Measurements from ENCODE around the gene HACD3. TPM values are rescaled to one million over a fixed set of nuclear protein-coding genes. Genes with fewer than 3 reads are reported as not detected.
"Not testable (repeated sequence)": the region's sequence is repeated elsewhere in the genome, so short reads cannot be mapped to it uniquely, and the experiment has no call there.

Gene HACD3
- polyA plus RNA-seq, 6 donors from 2014 or later, result 15.0 to 25.8 (median 23.7) TPM

DNA sequence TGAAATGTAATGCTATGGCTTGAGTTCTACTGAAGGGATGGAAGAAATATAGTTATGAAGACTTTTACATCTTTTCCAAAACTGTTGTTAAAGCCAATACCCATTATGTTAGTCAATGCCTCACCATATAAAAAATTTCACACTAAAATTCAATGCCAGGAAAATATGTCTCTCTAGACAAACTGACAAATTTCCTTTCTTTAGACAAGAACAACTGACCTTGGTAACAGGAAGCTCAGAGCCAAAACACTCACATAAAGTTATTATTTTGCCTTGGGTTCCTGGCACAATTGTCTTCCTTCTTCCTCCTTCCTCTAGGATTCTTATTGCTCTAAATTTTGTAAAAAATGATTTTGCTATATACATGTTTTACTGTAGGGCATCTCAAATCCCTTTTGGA is 54.0 kb downstream of the HACD3 start:
- H3K9me3 Mint-ChIP-seq, result no peaks in the 10 kb centered on the region
- peak overlapping the region in 1 of 8 donors; percentile 8 for H3K4me3 Mint-ChIP-seq
- H3K27ac Mint-ChIP-seq, result peak overlapping the region; percentile 61 to 89 (median 76)
- DNase-seq (no peak), ATAC-seq (ENCODE audit: low read depth in 2 of 2) (no peak)
- H3K4me1 Mint-ChIP-seq, result peaks cover 10 to 17% (median 11%) of the 10 kb centered on the region in 3 donors
- no peaks in the 10 kb centered on the region for H3K27me3 Mint-ChIP-seq
- H3K36me3 Mint-ChIP-seq, result peaks cover 11 to 27% of the 10 kb centered on the region in 2 donors

GRCh38 chr15:65587094-65587493 is 56.8 kb downstream of the HACD3 start:
- Mint-ChIP-seq H3K4me3 (peak overlapping the region in 1 of 8 donors; percentile 13), H3K36me3 (peaks cover 37 to 45% of the 10 kb centered on the region in 2 donors), H3K9me3 (no peaks in the 10 kb centered on the region), H3K4me1 (peaks cover 18 to 20% (median 19%) of the 10 kb centered on the region in 3 donors), H3K27me3 (no peaks in the 10 kb centered on the region), H3K27ac (peak overlapping the region in 2 of 6 donors; percentile 42 to 81)
- no peak for ATAC-seq (ENCODE audit: low read depth in 2 of 2)
- no peak for DNase-seq

- no peaks in the 10 kb centered on the region for H3K27me3 Mint-ChIP-seq
- peaks cover 16 to 20% of the 10 kb centered on the region in 2 donors for H3K36me3 Mint-ChIP-seq
- H3K4me3 Mint-ChIP-seq, result no peak overlapping the region
- no peaks in the 10 kb centered on the region for H3K9me3 Mint-ChIP-seq
- ATAC-seq (ENCODE audit: low read depth in 2 of 2), result no peak
- DNase-seq, result peak; percentile 18
- H3K4me1 Mint-ChIP-seq, result peaks cover 0 to under 1% (median 0%) of the 10 kb centered on the region in 3 donors
- H3K27ac Mint-ChIP-seq, result no peak overlapping the region
Observed at GRCh38 chr15:65595960-65596359, 65.7 kb downstream of the HACD3 start.

DNA sequence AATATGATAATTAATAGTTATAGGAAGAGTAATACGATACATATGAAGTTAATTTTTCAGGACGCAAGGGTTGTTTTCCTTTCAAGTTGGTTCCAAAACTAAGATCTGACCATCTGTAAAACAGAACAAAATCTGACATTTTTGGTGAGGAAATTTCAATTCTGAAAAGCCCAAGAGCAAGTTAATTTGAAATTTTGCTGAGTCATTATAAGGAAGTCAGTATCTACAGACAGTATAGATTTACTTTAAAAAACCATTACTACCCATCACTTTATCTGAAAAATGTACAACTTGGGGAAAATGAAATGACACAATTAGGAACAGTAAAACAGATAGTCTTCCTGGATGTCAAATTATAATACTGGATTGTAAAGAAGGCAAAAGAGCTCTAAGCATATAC is 68.2 kb downstream of the HACD3 start:
- no peaks in the 10 kb centered on the region for H3K4me1 Mint-ChIP-seq
- H3K27ac Mint-ChIP-seq, result no peak overlapping the region
- peaks cover 0 to 13% of the 10 kb centered on the region in 2 donors for H3K36me3 Mint-ChIP-seq
- ATAC-seq (ENCODE audit: low read depth in 2 of 2), result no peak
- no peaks in the 10 kb centered on the region for H3K27me3 Mint-ChIP-seq
- H3K4me3 Mint-ChIP-seq, result no peak overlapping the region
- DNase-seq, result no peak
- H3K9me3 Mint-ChIP-seq, result no peaks in the 10 kb centered on the region

DNA sequence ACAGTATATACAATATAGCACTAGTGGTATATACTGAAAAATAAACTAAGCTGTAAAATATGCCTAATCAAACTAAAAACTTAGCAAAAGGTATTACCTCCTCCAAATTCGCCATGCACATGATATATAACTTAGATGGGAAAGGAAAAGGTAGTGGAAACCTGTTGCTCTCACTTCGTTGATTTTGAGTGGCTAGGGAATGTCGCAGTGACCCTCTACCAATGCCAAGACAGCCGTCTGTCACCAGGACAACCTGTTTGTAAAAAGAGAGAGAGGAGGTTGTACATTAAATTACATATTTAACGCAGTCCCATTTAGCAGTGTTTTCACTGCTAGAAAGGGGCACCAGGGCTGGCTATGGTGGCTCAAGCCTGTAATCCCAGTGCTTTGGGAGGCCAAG is 69.4 kb downstream of the HACD3 start:
- ATAC-seq (ENCODE audit: low read depth in 2 of 2) (no peak), DNase-seq (no peak)
- Mint-ChIP-seq H3K27ac (no peak overlapping the region), H3K9me3 (no peaks in the 10 kb centered on the region), H3K27me3 (no peaks in the 10 kb centered on the region), H3K4me3 (no peak overlapping the region), H3K4me1 (no peaks in the 10 kb centered on the region), H3K36me3 (peaks cover 0 to 13% of the 10 kb centered on the region in 2 donors)

DNA sequence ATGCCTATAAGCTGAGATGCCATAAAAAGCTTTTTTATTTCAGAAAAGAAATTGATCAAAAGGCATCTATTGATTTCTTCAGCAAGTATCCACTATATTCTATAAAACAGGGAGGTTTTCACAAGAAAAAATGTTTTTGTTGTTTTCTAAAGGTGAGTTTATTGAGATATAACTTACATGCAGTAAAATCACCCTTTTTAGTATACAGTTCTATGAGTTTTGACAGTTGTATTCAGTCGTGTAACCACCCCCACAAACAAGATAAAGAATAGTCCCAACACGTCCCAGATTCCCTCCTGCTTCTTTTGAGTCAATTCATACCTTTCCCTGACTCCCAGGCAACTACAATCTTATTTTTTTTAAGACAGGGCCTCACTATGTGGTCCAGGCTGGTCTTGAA is 72.9 kb downstream of the HACD3 start:
- Mint-ChIP-seq H3K9me3 (no peaks in the 10 kb centered on the region), H3K27ac (no peak overlapping the region), H3K4me3 (no peak overlapping the region), H3K36me3 (peaks cover 0 to 11% of the 10 kb centered on the region in 2 donors), H3K27me3 (no peaks in the 10 kb centered on the region), H3K4me1 (peaks cover 0 to 5% (median 2%) of the 10 kb centered on the region in 3 donors)
- ATAC-seq (ENCODE audit: low read depth in 2 of 2) (no peak), DNase-seq (no peak)

- DNase-seq (no peak), ATAC-seq (ENCODE audit: low read depth in 2 of 2) (no peak)
- H3K27me3 Mint-ChIP-seq, result no peaks in the 10 kb centered on the region
- peaks cover 0 to 7% of the 10 kb centered on the region in 2 donors for H3K36me3 Mint-ChIP-seq
- H3K4me3 Mint-ChIP-seq, result no peak overlapping the region
- H3K9me3 Mint-ChIP-seq, result no peaks in the 10 kb centered on the region
- H3K4me1 Mint-ChIP-seq, result peaks cover 0 to 5% (median 2%) of the 10 kb centered on the region in 3 donors
- H3K27ac Mint-ChIP-seq, result no peak overlapping the region
Observed at GRCh38 chr15:65603559-65603958, 73.3 kb downstream of the HACD3 start.

DNA sequence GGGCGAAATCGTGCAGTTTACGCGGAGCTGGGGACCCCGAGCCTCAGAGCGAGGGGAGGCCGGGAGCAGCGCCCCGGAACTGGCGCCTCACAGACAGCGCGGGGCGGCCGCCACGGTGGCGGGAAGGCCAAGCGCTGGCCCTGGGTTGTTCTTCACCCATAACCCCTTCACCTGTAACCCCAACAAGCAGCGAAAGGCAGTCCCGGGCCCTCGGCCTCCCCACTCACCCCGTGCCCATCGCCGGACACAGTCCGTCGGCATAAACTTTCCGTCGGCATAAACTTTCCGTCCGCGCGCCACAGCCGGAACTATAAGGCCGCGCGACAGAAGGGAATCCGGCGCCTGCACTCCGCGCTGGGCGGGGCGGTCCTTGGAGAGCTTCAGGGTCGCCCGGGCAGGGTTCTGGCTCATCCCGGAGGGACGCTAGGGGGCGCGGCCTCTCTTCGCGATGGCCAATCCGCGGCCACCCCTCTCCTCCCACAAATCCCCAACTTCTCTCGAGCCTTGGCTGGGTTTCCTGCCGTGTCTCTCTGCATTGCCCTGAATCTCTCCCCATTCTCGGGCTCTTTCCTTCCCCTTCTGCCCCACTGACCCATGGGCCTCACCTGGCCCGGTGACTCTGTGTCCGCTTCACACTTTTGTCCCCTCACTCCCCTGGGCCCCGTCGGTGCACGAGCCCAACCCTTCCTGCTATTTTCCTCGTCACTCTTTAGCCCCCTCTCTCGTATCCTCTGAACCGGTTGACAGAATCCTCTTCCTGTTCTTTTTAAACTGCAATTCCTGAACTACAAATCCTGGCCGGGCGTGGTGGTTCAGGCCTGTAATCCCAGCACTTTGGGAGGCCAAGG is 80.8 kb downstream of the HACD3 start, which contains the start of gene INTS14:
Gene INTS14, minus strand, starts transcription at position 261 of the 848 bp plus-strand sequence. CDS start 3,751 bp downstream, outside the sequence.
- Mint-ChIP-seq H3K27me3 (no peaks in the 10 kb centered on the region), H3K36me3 (no peaks in the 10 kb centered on the region), H3K27ac (peak within 1 kb of the TSS; percentile 96 to 99 (median 98)), H3K9me3 (peaks cover 0 to 2% (median 0%) of the 10 kb centered on the region in 7 donors), H3K4me1 (peaks cover 23 to 34% (median 32%) of the 10 kb centered on the region in 3 donors), H3K4me3 (peak within 1 kb of the TSS; percentile 94 to 99 (median 98))
- peak; percentile 81 for DNase-seq
- peak; percentile 95 to 96 for ATAC-seq (ENCODE audit: low read depth in 2 of 2)

- H3K4me3 Mint-ChIP-seq, result peak overlapping the region; percentile 94 to 99 (median 98)
- H3K9me3 Mint-ChIP-seq, result peaks cover 0 to 2% (median 0%) of the 10 kb centered on the region in 7 donors
- no peaks in the 10 kb centered on the region for H3K27me3 Mint-ChIP-seq
- no peak for ATAC-seq (ENCODE audit: low read depth in 2 of 2)
- DNase-seq, result no peak
- H3K36me3 Mint-ChIP-seq, result no peaks in the 10 kb centered on the region
- H3K4me1 Mint-ChIP-seq, result peaks cover 23 to 34% (median 30%) of the 10 kb centered on the region in 3 donors
- H3K27ac Mint-ChIP-seq, result peak overlapping the region; percentile 96 to 99 (median 98)
Observed at GRCh38 chr15:65611888-65612615, 81.8 kb downstream of the HACD3 start.

DNA sequence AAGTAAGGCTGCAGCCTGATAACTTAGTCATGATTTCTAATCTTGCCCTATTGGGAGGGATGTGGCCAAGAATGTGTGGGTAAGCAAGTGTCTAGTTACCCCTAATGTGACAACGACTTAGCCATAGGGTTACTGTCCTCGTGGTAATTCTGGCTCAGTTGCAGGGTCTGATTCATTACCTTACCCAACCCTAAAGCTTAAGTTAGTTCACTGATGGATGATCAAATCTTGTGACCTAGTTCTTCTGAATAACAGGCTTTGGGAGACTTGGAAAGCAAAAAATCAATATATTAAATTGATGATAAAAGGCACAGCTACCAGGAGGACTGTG is 82.3 kb downstream of the HACD3 start:
- Mint-ChIP-seq H3K4me1 (peaks cover 23 to 33% (median 30%) of the 10 kb centered on the region in 3 donors), H3K27ac (peak overlapping the region in 2 of 6 donors; percentile 15 to 97), H3K9me3 (peaks cover 0 to 2% (median 0%) of the 10 kb centered on the region in 7 donors), H3K4me3 (peak overlapping the region in 6 of 8 donors; percentile 29 to 99 (median 76)), H3K36me3 (no peaks in the 10 kb centered on the region), H3K27me3 (no peaks in the 10 kb centered on the region)
- DNase-seq (no peak), ATAC-seq (ENCODE audit: low read depth in 2 of 2) (no peak)

- H3K4me1 Mint-ChIP-seq, result peaks cover 23 to 30% (median 28%) of the 10 kb centered on the region in 3 donors
- DNase-seq, result no peak
- peaks cover 0 to 2% (median 0%) of the 10 kb centered on the region in 7 donors for H3K9me3 Mint-ChIP-seq
- H3K27ac Mint-ChIP-seq, result no peak overlapping the region
- no peaks in the 10 kb centered on the region for H3K27me3 Mint-ChIP-seq
- no peak for ATAC-seq (ENCODE audit: low read depth in 2 of 2)
- no peaks in the 10 kb centered on the region for H3K36me3 Mint-ChIP-seq
- H3K4me3 Mint-ChIP-seq, result peak overlapping the region in 3 of 8 donors; percentile 12 to 95 (median 23)
Observed at GRCh38 chr15:65612949-65613744, 82.9 kb downstream of the HACD3 start.

- not testable (repeated sequence) for H3K4me3 Mint-ChIP-seq; H3K27me3 Mint-ChIP-seq; ATAC-seq (ENCODE audit: low read depth in 2 of 2); DNase-seq; H3K9me3 Mint-ChIP-seq; H3K27ac Mint-ChIP-seq; H3K36me3 Mint-ChIP-seq
- H3K4me1 Mint-ChIP-seq, result peaks cover 15 to 16% (median 16%) of the 10 kb centered on the region in 3 donors
Observed at GRCh38 chr15:65615887-65616286, 85.6 kb downstream of the HACD3 start.

- Mint-ChIP-seq H3K36me3 (no peaks in the 10 kb centered on the region), H3K27ac (no peak overlapping the region), H3K9me3 (no peaks in the 10 kb centered on the region), H3K4me3 (no peak overlapping the region), H3K27me3 (no peaks in the 10 kb centered on the region), H3K4me1 (no peaks in the 10 kb centered on the region)
- ATAC-seq (ENCODE audit: low read depth in 2 of 2), result no peak
- no peak for DNase-seq
Observed at GRCh38 chr15:65618560-65619109, 88.4 kb downstream of the HACD3 start.

Measured in naive B cell (primary cell).